Measurements from ENCODE around the gene MAPK8IP3.

The MAPK8IP3 gene

DNA sequence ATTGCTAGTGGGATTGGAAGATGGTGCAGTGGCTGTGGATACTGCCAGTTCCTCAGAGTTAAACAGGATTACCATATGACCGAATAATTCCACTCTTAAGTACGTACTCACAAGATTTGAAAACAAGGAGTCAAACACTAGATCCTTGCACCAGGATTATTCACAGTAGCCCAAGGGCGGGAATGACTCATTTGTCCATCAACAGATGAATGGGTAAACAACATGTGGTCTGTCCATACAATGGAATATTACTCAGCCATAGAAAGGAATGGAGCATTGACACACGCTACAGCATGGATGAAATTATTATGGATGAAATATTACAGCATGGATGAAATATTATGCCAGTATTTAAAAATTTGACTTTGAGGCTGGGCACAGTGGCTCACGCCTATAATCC, 9.1 kb upstream of the MAPK8IP3 start:
- Histone ChIP-seq H3K4me2 (ENCODE audit: low read depth, low read length) (no peak overlapping the region), H4K20me1 (ENCODE audit: insufficient read depth, low read length) (no peaks in the 10 kb centered on the region), H3K9me2 (replicated peaks; ENCODE audit: insufficient read depth, low read length) (no peaks in the 10 kb centered on the region), H3K4me1 (ENCODE audit: low read length) (no peaks in the 10 kb centered on the region), H3K27me3 (replicated peaks; ENCODE audit: insufficient read depth, low read length) (no peaks in the 10 kb centered on the region), H3F3A (ENCODE audit: insufficient read depth, low read length) (no peaks in the 10 kb centered on the region), H3K36me3 (replicated peaks; ENCODE audit: insufficient read depth, low read length) (peaks cover 11% of the 10 kb centered on the region), H3K4me3 (ENCODE audit: low read length) (no peak overlapping the region), H2AFZ (ENCODE audit: low read length) (no peak overlapping the region), H3K9ac (ENCODE audit: low read length) (no peak overlapping the region), H3K9me3 (replicated peaks; ENCODE audit: insufficient read depth, low read length) (no peaks in the 10 kb centered on the region), H3K79me2 (ENCODE audit: low read length) (peaks cover 25% of the 10 kb centered on the region), H3K27ac (ENCODE audit: low read length) (no peak overlapping the region)
- TF ChIP-seq CTCF (IDR thresholded peaks at IDR 0.05; ENCODE audit: low read length) (no peak), EZH2 (optimal IDR thresholded peaks at IDR 0.05; ENCODE audit: low read depth, low read length) (no peak), EZH2phosphoT487 (IDR thresholded peaks at IDR 0.05; ENCODE audit: low read length) (no peak)
- no peak for DNase-seq

DNA sequence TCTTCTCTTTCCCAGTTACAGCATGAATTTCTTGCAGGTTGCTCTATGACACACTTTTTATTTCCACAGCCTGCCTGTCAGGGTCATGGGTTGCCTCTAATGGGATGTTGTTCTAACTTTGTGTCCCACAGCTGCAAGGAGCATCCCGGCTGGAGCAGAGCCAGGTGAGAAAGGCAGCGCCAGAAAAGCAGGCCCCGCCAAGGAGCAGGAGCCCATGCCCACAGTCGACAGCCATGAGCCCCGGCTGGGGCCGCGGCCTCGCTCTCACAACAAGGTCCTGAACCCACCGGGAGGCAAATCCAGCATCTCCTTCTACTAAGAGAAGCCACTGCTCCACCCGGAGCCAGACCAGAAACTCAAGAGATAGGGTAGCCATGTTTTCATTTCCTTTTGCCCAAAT, 7.3 kb upstream of the MAPK8IP3 start:
- H3K4me3 ChIP-seq (ENCODE audit: low read length), result no peak overlapping the region
- no peaks in the 10 kb centered on the region for H4K20me1 ChIP-seq (ENCODE audit: insufficient read depth, low read length)

GRCh38 chr16:1700246-1700645, 5.7 kb upstream of the MAPK8IP3 start:
- no peaks in the 10 kb centered on the region; the same call in 1 of the 2 replicates for H3K79me2 ChIP-seq (ENCODE audit: low read length)
- H3K4me3 ChIP-seq (ENCODE audit: low read length), result no peak overlapping the region
- no peaks in the 10 kb centered on the region for H3K9me2 ChIP-seq (replicated peaks; ENCODE audit: insufficient read depth, low read length)
- no peak overlapping the region for H3K4me2 ChIP-seq (ENCODE audit: low read depth, low read length)
- no peak overlapping the region for H3K27ac ChIP-seq (ENCODE audit: low read length)
- H3K36me3 ChIP-seq (replicated peaks; ENCODE audit: insufficient read depth, low read length), result peaks cover 7% of the 10 kb centered on the region
- H3K9ac ChIP-seq (ENCODE audit: low read length), result no peak overlapping the region
- no peaks in the 10 kb centered on the region for H4K20me1 ChIP-seq (ENCODE audit: insufficient read depth, low read length)
- no peaks in the 10 kb centered on the region for H3K9me3 ChIP-seq (replicated peaks; ENCODE audit: insufficient read depth, low read length)
- H3F3A ChIP-seq (ENCODE audit: insufficient read depth, low read length), result peaks cover 7% of the 10 kb centered on the region
- DNase-seq, result no peak
- TF ChIP-seq EZH2phosphoT487 (IDR thresholded peaks at IDR 0.05; ENCODE audit: low read length), result no peak
- TF ChIP-seq CTCF (IDR thresholded peaks at IDR 0.05; ENCODE audit: low read length), result no peak
- no peak for TF ChIP-seq EZH2 (optimal IDR thresholded peaks at IDR 0.05; ENCODE audit: low read depth, low read length)
- no peak overlapping the region for H2AFZ ChIP-seq (ENCODE audit: low read length)
- H3K4me1 ChIP-seq (ENCODE audit: low read length), result no peaks in the 10 kb centered on the region
- H3K27me3 ChIP-seq (replicated peaks; ENCODE audit: insufficient read depth, low read length), result no peaks in the 10 kb centered on the region

More for the DNA sequence above, 7.3 kb upstream of the MAPK8IP3 start:
- Histone ChIP-seq H3F3A (ENCODE audit: insufficient read depth, low read length) (no peaks in the 10 kb centered on the region), H3K27me3 (replicated peaks; ENCODE audit: insufficient read depth, low read length) (no peaks in the 10 kb centered on the region), H3K79me2 (ENCODE audit: low read length) (peaks cover 8% of the 10 kb centered on the region; the same call in 1 of the 2 replicates), H3K27ac (ENCODE audit: low read length) (no peak overlapping the region), H3K9ac (ENCODE audit: low read length) (no peak overlapping the region), H3K9me2 (replicated peaks; ENCODE audit: insufficient read depth, low read length) (no peaks in the 10 kb centered on the region), H2AFZ (ENCODE audit: low read length) (no peak overlapping the region), H3K9me3 (replicated peaks; ENCODE audit: insufficient read depth, low read length) (no peaks in the 10 kb centered on the region), H3K4me2 (ENCODE audit: low read depth, low read length) (no peak overlapping the region), H3K4me1 (ENCODE audit: low read length) (no peaks in the 10 kb centered on the region), H3K36me3 (replicated peaks; ENCODE audit: insufficient read depth, low read length) (peaks cover 10% of the 10 kb centered on the region)
- TF ChIP-seq EZH2phosphoT487 (IDR thresholded peaks at IDR 0.05; ENCODE audit: low read length) (no peak), EZH2 (optimal IDR thresholded peaks at IDR 0.05; ENCODE audit: low read depth, low read length) (no peak), CTCF (IDR thresholded peaks at IDR 0.05; ENCODE audit: low read length) (no peak)
- no peak for DNase-seq
